Endometrial microvascular endothelial cells (primary cell): ENCODE results near the gene NFX1. TPM values are rescaled to one million over a fixed set of nuclear protein-coding genes. Genes with fewer than 3 reads are reported as not detected.
"Not testable (repeated sequence)": the region's sequence is repeated elsewhere in the genome, so short reads cannot be mapped to it uniquely, and the experiment has no call there.

Source experiments
- in situ Hi-C: cut with HindIII; loops from 2 replicates; pipeline ENCODE4 v1.10.0; 2017; ENCODE audit warnings: low sequenced_read_pairs, low pct_unique_long_range_greater_than_20kb; ENCODE audit errors: inconsistent ontology term
- total RNA-seq: library from RNA; depleted of rRNA; stranded (reverse); fragments of >200 nt; gene quantifications from one replicate; pipeline ENCODE4 v1.2.3, GENCODE V29; 2015; ENCODE audit errors: inconsistent ontology term

NFX1 gene
- total RNA-seq, 1 donor from 2014 or later: 24.3 TPM

GRCh38 chr9:33399047-33399446 is 108.7 kb downstream of the NFX1 start:
- in situ Hi-C loops: not testable (repeated sequence)

DNA sequence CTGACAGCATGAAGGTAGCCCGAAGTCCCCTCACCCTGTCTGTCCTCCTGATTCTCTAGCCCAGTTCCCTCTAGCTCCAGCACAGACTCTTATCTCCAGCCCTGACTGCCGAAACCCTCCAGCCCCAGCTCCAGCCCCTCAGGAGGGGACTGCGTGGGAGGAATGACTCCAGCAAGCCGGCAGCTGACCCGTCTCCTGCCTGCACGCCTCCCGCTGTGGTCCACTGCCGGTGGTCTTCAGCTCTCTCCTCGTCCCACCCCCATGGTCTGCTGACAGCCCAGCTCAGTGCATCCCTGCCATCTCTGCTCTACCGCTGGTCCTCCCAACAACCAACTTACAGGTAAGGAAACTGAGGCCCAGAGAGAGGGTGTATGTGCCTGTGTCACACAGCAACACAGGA is 111.5 kb downstream of the NFX1 start:
- in situ Hi-C loops: not testable (repeated sequence)

DNA sequence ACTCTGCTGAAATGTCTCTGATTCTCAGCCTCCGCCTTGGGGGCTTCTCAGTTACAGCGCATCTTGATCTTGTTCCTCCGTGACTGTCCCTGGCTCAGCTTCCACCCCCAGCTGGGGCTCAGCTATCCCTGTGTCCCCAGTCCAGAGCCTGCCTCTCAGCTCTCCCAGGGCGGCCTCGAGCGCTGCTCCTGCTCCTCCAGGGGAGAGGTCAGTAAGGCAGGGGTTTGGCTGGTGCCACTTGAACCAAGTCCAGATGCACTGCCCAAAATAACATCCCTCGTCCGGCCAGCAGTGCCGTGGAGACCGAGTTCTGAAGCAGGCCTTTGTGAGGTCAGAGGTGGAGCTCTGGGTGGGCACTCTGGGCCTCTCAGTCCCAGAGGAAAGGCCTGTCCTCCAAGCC is 112.1 kb downstream of the NFX1 start, which contains the start of gene AQP7:
Gene AQP7 (minus strand): TSS at position 198 of the 400 bp plus-strand sequence. CDS start 1,306 bp downstream, outside the sequence.
- in situ Hi-C loops: not testable (repeated sequence)

GRCh38 chr9:33403941-33404787 is 113.8 kb downstream of the NFX1 start:
- in situ Hi-C loops: no loop called here

- in situ Hi-C loops: no loop called here
These were observed 114.6 kb downstream of the NFX1 start for GRCh38 chr9:33404788-33405362.

DNA sequence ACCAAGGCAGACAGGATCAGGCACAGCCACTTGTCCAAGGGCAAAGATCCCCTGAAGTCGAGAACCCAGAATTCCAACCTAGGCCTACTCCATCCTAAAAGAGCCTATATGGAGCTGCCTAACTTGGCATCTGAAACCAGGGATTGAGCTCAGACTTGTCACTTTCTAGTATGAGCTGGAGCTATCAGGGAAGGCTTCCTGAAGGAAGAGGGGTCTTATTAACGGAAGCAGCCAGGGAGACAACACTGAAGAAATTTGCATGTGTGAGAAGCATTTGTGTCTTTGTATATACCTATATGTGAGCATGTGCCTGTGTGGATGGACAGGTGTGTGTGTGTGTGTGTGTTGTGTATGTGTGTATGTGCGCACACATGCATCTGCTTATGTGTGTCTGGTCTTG is 116.7 kb downstream of the NFX1 start:
- in situ Hi-C loops: no loop called here

GRCh38 chr9:33408087-33408486 is 117.8 kb downstream of the NFX1 start:
- in situ Hi-C loops: no loop called here

DNA sequence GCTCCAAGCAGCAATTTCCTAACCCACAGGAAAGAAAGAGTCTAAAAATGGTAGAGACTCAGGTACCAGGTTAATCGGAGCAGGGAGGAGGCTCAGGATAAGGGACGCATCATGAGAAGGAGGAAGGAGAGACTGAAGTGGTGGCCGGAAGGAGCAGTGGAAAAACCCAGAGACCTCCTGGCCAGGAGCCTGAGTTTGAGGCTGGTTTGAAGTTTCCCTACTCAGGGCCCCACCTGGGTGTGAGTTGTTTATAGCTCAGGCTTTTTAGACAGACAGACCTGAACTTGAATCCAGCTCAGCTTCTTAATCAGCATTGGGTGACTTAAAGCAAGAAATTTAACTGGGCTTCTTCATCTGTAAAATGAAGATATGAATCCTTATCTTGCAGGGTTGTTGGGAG is 124.0 kb downstream of the NFX1 start:
- in situ Hi-C loops: no loop called here

DNA sequence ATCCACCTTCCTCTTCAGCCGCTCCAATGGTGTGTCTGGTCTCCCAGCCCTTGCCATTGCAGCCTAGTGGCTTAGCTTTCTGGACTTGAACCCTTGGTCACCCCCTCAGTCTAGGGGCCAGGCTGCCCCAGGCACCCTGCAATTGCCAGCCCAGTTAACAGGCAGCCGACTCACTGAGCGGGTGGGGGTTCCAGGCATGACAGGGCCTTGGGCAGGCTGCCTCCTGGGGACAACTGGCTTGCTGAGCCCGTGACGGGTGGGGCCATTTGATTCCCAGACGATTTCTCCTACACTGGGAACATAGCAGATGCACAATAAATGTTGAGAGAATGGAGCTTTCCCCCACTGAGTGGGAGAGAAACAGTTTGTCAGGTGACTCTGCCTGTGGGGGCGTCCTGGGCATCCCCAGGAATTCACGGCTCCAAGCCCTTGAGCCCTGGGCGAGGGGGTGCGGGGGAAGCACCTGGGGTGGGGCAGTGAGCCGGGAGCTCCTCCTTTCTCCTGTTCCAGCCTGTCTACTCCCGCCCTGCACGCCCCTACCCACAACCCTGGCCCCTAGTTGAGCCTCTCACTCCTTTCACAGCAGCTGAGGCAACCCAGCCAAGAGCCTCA is 124.7 kb downstream of the NFX1 start:
- in situ Hi-C loops: no loop called here

GRCh38 chr9:33415501-33416038 is 125.3 kb downstream of the NFX1 start:
- in situ Hi-C loops: no loop called here

DNA sequence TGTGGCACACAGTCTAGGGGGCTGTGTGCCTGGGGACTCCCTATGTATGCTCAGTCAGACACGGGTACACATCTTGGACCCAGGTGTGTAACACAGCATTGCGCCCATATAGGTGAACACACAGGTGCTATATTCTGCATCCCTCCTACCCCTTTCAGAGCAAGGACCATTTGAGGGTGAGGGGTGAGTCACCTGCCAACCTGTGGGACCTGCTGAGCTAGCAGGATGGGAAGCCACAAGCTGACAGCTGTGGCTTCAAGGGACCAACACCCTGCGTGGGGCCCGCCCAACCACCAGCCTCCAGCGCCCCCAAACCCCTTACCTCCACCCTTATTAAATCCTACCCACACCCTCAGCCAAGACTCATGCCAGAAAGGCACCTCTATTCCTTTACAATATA is 126.7 kb downstream of the NFX1 start:
- in situ Hi-C loops: no loop called here

- in situ Hi-C loops: no loop called here
These were observed 127.8 kb downstream of the NFX1 start for GRCh38 chr9:33418090-33418489.

- in situ Hi-C loops: no loop called here
These were observed 129.5 kb downstream of the NFX1 start for GRCh38 chr9:33419708-33420303.

Other genes starting within 250 kb of the NFX1 start
- 21.9 TPM for gene SMU1, start 213.8 kb upstream of the NFX1 start, total RNA-seq
- 27.0 TPM for gene B4GALT1, start 123.2 kb upstream of the NFX1 start, total RNA-seq
- gene SPINK4, start 50.3 kb upstream of the NFX1 start, total RNA-seq: not detected
- gene BAG1, start 25.8 kb upstream of the NFX1 start, total RNA-seq: 41.4 TPM
- 69.4 TPM for gene CHMP5, start 25.5 kb upstream of the NFX1 start, total RNA-seq
- not detected for gene AQP7, start 112.1 kb downstream of the NFX1 start, total RNA-seq
- gene AQP3, start 157.1 kb downstream of the NFX1 start, total RNA-seq: 1.1 TPM
- gene NOL6, start 183.4 kb downstream of the NFX1 start, total RNA-seq: 47.6 TPM
- 2.4 TPM for gene ANKRD18B, start 233.7 kb downstream of the NFX1 start, total RNA-seq